Ammon's horn (tissue), 1 donor: ENCODE measurements around the gene TBC1D19.
"Not testable (repeated sequence)": the region's sequence is repeated elsewhere in the genome, so short reads cannot be mapped to it uniquely, and the experiment has no call there.

Source experiments
- DNase-seq: peaks from one replicate; pipeline ENCODE4 v3.0.0-alpha.2; 2016; ENCODE audit warnings: low spot score

The TBC1D19 gene

GRCh38 chr4:26583865-26584652 is at the start of gene TBC1D19:
TSS of gene TBC1D19 (plus strand) at chr4:26584084. CDS start at chr4:26584194, 110 bp downstream.
- DNase-seq: peak; percentile 93

DNA sequence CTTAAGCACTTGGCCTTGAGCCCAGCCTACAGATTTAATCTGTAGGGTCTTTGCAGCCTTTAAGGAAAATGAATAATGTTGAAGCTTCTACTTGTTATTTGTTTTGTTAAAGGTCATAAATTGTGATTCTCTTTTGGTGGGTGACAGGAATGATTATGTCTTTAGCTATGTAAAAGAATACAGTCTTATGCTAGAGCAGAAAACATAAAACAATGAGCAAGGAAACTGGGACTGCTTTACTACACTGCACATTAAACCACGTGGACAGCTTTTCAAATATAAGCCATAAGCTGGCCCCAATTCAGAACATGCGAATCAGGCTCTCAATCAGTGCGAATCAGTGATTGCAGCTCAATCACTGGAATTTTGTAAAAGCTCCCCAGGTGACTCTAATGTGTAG is 40.9 kb upstream of the TBC1D19 start:
- no peak for DNase-seq

GRCh38 chr4:26544421-26544820 is 39.5 kb upstream of the TBC1D19 start:
- DNase-seq: no peak

DNA sequence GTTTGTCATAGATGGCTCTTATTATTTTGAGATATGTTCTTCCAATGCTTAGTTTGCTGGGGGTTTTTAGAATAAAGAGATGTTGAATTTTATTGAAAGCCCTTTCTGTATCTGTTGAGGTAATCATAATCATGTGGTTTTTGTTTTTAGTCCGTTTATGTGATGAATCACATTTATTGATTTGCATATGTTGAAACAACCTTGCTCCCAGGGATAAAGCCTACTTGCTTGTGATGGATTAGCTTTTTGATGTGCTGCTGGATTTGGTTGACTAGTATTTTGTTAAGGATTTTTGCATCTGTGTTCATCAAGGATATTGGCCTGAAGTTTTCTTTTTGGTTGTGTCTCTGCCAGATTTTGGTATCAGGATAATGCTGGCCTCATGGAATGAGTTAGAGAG is 35.5 kb upstream of the TBC1D19 start:
- not testable (repeated sequence) for DNase-seq

- no peak for DNase-seq
Measured at GRCh38 chr4:26557164-26557563, 26.7 kb upstream of the TBC1D19 start.

GRCh38 chr4:26558166-26558895 is 25.6 kb upstream of the TBC1D19 start:
- DNase-seq: no peak

- no peak for DNase-seq
Measured at GRCh38 chr4:26566133-26566532, 17.8 kb upstream of the TBC1D19 start.

GRCh38 chr4:26568446-26568994 is 15.4 kb upstream of the TBC1D19 start:
- DNase-seq: no peak

DNA sequence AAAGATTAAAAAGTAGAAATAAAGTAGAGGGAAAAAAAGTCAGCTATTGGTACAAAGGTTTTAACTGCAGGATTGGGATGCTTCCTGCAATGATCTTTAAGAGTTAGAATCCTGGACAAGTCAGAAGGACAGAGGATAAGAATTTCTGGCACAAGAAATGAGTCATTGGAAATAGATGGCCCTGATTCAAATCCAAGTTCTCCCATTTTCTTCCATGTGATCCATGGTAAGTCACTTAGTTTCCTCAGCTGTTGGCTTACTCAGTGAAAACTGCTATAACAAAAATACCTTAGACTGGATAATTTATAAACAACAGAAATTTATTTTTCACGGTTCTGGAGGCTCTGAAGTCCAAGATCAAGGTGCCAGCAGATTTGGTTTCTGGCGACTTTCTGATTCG is 13.3 kb upstream of the TBC1D19 start:
- no peak for DNase-seq

DNA sequence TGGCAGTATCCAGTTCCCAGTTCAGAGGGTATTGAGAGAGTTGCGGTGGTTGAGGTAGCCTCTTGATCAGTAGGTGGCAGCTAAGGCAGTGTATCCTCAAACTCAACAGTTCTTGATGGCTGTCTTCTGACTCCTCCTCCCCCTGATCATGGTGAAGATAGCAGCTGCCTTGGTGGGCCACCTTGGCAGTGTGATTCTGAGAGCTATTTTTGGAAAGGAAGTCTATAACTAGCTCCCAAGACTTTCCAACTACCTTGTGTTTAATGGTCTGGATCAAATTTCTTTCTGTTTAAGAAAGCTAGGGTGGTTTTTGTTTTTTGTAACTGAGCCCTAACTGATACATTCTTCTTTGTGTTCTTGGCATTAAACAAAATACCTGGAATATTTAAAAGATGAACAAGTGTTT is 10.5 kb upstream of the TBC1D19 start:
- DNase-seq: no peak

- DNase-seq: no peak
Measured at GRCh38 chr4:26574563-26574962, 9.3 kb upstream of the TBC1D19 start.

- DNase-seq: no peak
Measured at GRCh38 chr4:26576231-26576739, 7.6 kb upstream of the TBC1D19 start.

DNA sequence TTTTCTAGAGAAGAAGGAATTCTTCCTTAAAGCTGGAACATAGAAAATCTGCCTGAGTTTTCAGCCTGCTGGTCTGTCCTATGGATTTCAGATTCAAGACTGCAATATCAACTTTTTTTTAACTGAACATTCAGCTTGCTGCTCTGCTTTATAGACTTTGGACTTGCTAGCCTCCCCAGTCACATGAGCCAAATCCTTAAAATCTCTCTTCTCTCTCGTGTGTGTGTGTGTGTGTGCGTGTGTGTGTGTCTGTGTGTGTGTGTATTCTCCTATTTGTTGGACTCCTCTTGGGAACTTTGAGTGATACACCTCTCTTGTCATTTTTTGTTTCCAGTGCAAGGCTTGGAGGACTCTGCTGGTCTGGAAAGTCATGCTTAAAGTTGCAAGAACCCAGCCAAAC is 6.8 kb upstream of the TBC1D19 start:
- DNase-seq: no peak

GRCh38 chr4:26579169-26579568 is 4.7 kb upstream of the TBC1D19 start:
- DNase-seq: no peak

DNA sequence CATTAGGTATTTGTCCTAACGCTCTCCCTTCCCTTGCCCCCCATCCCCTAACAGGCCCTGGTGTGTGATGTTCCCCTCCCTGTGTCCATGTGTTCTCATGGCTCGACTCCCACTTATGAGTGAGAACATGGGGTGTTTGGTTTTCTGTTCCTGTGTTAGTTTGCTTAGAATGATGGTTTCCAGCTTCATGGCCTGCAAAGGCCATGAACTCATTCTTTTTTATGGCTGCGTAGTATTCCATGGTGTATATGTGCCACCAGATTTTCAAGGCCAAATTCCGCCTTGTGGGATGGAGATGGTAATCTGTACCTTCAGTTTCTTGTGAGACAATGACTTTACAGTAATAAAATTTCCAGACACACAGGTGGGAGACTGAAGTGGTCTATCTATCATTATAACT is 2.5 kb upstream of the TBC1D19 start:
- not testable (repeated sequence) for DNase-seq

DNA sequence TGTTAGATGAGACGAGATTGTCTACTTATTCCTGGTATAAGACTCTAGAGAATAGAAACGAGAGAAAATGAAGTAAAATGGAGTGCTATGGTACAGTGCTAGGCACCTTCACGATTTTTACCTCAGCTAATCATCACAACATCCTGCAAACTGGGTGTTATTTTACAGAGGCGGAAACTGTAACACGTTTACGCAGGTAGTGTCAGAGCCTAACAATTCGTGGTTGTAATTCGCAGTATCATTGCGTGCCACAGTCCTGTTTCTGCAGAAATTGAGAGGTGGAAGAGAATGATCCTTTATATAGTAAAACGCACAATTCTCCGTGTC is 383 bp upstream of the TBC1D19 start:
- DNase-seq: no peak

DNA sequence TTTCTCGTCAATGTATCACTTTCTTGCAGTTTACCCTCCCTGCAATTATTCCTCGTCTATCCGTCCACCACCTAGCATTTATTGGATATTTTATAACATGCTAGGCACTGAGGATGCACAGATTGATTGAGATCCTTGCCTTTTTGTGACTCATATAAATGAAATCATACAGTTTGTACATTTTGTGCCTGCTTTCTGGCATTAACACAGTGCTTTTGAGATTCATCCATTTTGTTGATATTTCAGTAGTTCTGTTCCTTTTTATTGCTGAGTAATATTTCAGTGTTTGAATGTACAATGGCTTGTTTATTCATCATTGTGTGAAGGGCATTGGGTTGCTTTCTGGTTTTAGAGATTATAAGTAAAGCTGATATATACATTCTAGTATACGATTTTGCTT is 841 bp downstream of the TBC1D19 start:
- DNase-seq: peak; percentile 5

GRCh38 chr4:26589705-26590104 is 5.8 kb downstream of the TBC1D19 start:
- no peak for DNase-seq

DNA sequence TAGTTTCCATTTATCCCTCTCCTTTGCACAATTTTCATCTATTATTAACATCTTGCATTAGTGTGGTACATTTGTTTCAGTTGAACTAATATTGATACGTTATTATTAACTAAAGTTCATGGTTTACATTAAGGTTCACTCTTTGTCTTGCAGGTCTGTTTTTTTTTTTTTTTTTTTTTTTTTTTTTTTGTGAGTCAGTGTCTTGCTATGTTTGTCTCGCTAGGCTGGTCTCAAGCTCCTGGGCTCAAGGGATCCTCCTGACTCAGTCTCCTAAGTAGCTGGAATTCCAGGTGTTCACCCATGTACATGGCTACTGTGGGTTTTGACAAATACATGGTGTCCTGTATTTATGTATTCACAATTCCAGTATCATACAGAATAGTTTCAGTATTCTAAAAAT is 6.8 kb downstream of the TBC1D19 start:
- no peak for DNase-seq

DNA sequence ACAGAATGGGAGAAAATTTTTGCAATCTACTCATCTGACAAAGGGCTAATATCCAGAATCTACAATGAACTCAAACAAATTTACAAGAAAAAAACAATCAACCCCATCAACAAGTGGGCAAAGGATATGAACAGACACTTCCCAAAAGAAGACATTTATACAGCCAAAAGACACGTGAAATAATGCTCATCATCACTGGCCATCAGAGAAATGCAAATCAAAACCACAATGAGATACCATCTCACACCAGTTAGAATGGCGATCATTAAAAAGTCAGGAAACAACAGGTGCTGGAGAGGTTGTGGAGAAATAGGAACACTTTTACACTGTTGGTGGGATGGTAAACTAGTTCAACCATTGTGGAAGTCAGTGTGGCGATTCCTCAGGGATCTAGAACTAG is 9.7 kb downstream of the TBC1D19 start:
- not testable (repeated sequence) for DNase-seq

DNA sequence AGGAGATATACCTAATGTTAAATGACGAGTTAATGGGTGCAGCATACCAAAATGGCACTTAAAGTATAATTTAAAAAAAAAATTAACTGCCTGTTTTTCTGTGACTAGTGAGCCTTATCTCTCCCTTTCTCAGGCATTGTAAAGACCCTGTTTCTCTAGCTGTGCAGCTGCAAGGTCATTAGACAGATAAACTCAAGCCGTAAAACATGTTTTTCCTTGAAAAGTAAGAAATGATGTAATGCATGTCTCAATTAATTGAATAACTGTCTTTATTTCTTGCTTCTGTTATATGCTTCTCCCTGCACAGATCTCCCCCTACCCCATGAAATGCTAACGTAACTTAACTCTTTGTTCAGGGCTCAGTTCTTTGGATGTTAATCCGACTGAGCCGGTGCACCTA is 10.5 kb downstream of the TBC1D19 start:
- DNase-seq: no peak

- DNase-seq: no peak
Measured at GRCh38 chr4:26594778-26595177, 10.9 kb downstream of the TBC1D19 start.

GRCh38 chr4:26596843-26597242 is 13.0 kb downstream of the TBC1D19 start:
- DNase-seq: no peak
